Choroid plexus epithelial cell (primary cell): ENCODE measurements around the gene HOXA5.

Experiments used
- DNase-seq: peaks from one replicate; pipeline ENCODE4 v3.0.0-alpha.2; 2010; ENCODE audit warnings: low read depth
- H3K4me3 ChIP-seq: 2 replicates; pipeline ENCODE4 v1.5.1; 2011; ENCODE audit warnings: low read depth, mild to moderate bottlenecking, control low read depth, low read length, moderate library complexity
- CTCF ChIP-seq: conservative IDR thresholded peaks from 2 replicates; pipeline ENCODE4 v1.5.1; 2011; ENCODE audit warnings: low read depth, mild to moderate bottlenecking, control low read depth, inconsistent platforms, low read length, moderate library complexity

HOXA5 gene

GRCh38 chr7:27146491-27147198 lies 3.2 kb upstream of the HOXA5 start:
- DNase-seq: no peak
- H3K4me3 ChIP-seq: no peak overlapping the region
- no peak for TF ChIP-seq CTCF

DNA sequence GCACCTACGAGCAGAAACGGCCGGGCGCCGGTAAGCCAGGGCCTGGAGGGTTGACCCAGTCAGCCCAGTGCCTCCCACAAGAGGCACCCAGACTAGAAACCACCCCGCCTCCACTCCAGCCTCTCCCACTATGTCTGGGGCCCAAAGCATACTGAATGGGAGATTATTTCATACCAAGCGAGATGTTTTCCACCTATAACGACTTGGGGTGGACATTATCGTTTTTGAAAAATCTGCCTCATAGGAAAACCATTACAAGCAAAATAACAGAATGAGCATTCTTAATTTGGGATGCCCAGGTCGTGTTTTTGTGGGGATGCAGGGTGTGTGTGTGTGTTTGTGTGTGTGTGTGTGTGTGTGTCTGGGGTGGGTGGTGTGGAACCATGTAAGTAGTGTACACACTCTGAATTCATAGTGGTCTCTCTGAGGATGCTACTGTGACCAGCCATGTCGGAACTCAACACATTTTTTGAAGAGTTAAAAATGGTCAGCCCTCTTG lies 2.5 kb upstream of the HOXA5 start:
- DNase-seq: no peak
- no peak for TF ChIP-seq CTCF
- no peak overlapping the region for H3K4me3 ChIP-seq

DNA sequence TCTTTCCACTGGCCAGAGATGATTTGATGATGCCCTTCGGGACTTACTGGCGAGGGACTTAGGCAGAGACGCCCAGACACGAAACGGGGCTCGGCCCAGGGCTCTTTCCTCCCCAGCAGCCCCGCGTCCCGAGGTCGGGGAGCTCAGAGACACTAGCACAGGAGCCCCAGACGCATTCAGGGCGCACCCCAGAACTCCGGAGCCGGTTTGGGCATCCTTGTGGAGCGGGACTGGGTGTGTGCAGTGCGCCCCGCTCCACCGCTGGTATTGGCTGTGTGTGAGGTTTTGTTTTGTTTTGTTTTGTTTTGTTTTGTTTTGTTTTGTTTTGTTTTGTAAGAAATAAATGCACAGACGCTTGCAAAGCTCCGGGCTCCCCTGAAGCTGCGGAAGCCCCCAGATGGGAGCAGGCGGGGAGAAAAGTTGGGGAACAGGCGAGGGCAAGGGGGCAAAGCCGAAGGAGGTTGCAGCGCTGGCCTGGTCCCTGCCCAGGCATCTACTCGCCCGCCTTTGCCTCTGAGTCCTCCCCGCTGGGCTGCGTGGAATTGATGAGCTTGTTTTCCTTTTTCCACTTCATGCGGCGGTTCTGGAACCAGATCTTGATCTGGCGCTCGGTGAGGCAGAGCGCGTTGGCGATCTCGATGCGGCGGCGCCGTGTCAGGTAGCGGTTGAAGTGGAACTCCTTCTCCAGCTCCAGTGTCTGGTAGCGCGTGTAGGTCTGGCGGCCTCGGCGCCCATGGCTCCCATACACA lies 1.9 kb upstream of the HOXA5 start:
- H3K4me3 ChIP-seq: no peak overlapping the region
- TF ChIP-seq CTCF: no peak
- DNase-seq: no peak

DNA sequence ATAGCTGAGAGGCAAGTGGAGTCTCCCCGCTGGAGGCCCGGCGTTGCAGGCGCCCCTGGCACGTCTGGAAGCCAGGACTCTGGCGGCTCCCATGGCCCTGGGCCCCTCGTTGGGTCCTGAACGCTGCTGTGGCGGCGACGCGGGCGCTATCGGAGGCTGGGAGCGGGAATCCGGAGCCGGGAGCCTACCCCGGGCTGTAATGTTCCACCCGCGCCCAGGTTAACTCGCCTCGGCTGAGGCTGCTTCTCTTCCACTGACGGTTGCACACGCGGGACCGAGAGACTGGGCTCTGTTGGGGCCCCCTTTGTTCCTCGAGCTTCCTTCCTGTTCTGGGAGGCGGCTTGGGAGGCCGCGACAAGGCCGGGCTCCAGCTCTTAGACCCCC lies 1.3 kb upstream of the HOXA5 start:
- no peak for TF ChIP-seq CTCF
- no peak overlapping the region for H3K4me3 ChIP-seq
- no peak for DNase-seq

DNA sequence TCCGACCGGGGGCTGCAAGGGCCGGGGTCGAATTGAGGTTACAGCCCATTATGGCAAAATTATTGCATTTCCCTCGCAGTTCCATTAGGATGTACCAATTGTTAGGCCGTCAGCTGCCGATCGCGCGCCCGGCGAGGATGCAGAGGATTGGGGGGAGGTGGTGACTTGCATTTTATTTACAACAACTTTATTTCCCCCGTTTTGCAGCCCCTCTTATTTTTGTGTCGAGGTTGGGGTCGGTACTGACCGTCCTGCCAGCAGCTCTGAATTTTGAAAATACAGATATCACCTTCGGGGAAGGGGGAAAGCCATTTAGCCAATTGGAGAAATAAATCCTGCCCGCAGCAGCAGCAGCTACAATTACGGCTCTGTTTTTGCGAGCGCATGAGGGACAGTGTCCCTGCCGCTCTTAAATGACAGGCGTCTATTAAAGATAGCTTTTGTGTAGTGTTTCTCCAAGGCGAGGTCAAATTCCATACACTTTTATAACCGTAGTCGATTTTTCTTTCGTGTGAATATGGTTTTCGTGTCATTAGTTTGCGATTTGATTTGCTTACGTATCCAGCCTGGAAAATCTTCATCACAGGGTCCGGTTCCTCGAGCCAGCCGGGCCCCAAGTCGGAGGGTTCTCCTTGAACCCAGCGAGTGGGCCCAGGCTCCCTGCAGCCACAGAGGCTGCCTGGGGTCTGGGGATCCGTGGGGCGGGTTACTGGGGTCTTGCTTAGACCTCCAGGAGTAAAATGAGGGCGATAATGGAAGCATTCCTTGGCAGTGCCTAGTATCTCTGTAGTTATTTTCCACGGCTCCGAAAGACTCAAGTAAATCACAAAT lies 684 bp upstream of the HOXA5 start:
- DNase-seq: no peak
- no peak overlapping the region for H3K4me3 ChIP-seq
- no peak for TF ChIP-seq CTCF

DNA sequence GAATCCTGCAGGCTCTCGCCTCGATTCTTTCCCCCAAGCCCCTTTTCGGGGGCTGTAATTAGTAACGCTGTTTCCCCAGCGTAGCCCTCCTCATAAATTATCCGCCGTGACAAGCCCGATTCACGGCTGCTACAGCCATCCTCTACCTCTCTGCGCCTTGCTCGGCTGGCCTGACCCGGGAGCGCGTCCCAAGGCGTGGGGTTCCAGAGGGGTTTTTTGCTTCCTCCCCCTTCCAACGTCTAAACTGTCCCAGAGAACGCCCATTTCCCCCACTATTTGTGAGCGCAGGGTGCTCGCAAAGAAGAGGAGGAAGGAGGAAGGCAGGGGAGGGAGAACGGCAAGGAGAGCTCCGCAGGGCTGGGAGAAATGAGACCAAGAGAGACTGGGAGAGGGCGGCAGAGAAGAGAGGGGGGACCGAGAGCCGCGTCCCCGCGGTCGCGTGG lies 880 bp downstream of the HOXA5 start:
- DNase-seq: no peak
- no peak for TF ChIP-seq CTCF
- peak overlapping the region; percentile 5 for H3K4me3 ChIP-seq
